GM18499 (cell line): ENCODE results near the gene PERM1.
"Not testable (repeated sequence)": the region's sequence is repeated elsewhere in the genome, so short reads cannot be mapped to it uniquely, and the experiment has no call there.

Source experiments
- ATAC-seq: cut with Tn5 transposase; IDR thresholded peaks from one replicate; pipeline ENCODE4 v1.9.1; 2021; ENCODE audit warnings: moderate number of reproducible peaks; ENCODE audit not compliant: insufficient read depth, unreplicated experiment

The PERM1 gene

GRCh38 chr1:952201-952600 is 29.7 kb downstream of the PERM1 start:
- ATAC-seq: no peak

- ATAC-seq: no peak
Measured at GRCh38 chr1:951364-951763, 30.5 kb downstream of the PERM1 start.

- no peak for ATAC-seq
Measured at GRCh38 chr1:950881-951280, 31.0 kb downstream of the PERM1 start.

- no peak for ATAC-seq
Measured at GRCh38 chr1:950268-950667, 31.6 kb downstream of the PERM1 start.

GRCh38 chr1:947958-948357 is 33.9 kb downstream of the PERM1 start:
- no peak for ATAC-seq

- not testable (repeated sequence) for ATAC-seq
Measured at GRCh38 chr1:946811-947210, 35.1 kb downstream of the PERM1 start.

- no peak for ATAC-seq
Measured at GRCh38 chr1:945688-946556, 36.0 kb downstream of the PERM1 start.

- ATAC-seq: no peak
Measured at GRCh38 chr1:944341-945325, 37.3 kb downstream of the PERM1 start.

GRCh38 chr1:943545-944340 is 38.1 kb downstream of the PERM1 start:
- no peak for ATAC-seq

GRCh38 chr1:942864-943533 is 38.9 kb downstream of the PERM1 start:
- no peak for ATAC-seq

GRCh38 chr1:942411-942821 is 39.5 kb downstream of the PERM1 start:
- no peak for ATAC-seq

GRCh38 chr1:941588-942383 is 40.1 kb downstream of the PERM1 start:
- no peak for ATAC-seq

- ATAC-seq: no peak
Measured at GRCh38 chr1:941015-941587, 40.8 kb downstream of the PERM1 start.

GRCh38 chr1:940107-941014 is 41.5 kb downstream of the PERM1 start:
- ATAC-seq: no peak

- no peak for ATAC-seq
Measured at GRCh38 chr1:939511-940106, 42.3 kb downstream of the PERM1 start.

- no peak for ATAC-seq
Measured at GRCh38 chr1:938711-939489, 43.0 kb downstream of the PERM1 start.
